ENCODE data around the gene LSM12.
"Not testable (repeated sequence)": the region's sequence is repeated elsewhere in the genome, so short reads cannot be mapped to it uniquely, and the experiment has no call there.

LSM12 gene

GRCh38 chr17:44004761-44005526 lies 61.5 kb downstream of the LSM12 start:
- DNase-seq, result no peak

GRCh38 chr17:44004077-44004760 lies 62.3 kb downstream of the LSM12 start, which contains the start of gene NAGS:
NAGS (plus strand) TSS chr17:44004622; CDS start chr17:44004664, 42 bp downstream.
- no peak for DNase-seq

GRCh38 chr17:44002141-44002848 lies 64.2 kb downstream of the LSM12 start:
- DNase-seq, result no peak

GRCh38 chr17:44001461-44001920 lies 65.0 kb downstream of the LSM12 start:
- no peak for DNase-seq

- no peak for DNase-seq
Observed at GRCh38 chr17:44000871-44001460, 65.5 kb downstream of the LSM12 start.

GRCh38 chr17:44000141-44000860 lies 66.2 kb downstream of the LSM12 start:
- DNase-seq, result no peak

GRCh38 chr17:43999024-43999423 lies 67.4 kb downstream of the LSM12 start:
- DNase-seq, result no peak

- no peak for DNase-seq
Observed at GRCh38 chr17:43998552-43998951, 67.9 kb downstream of the LSM12 start.

- DNase-seq, result not testable (repeated sequence)
Observed at GRCh38 chr17:43997180-43997579, 69.3 kb downstream of the LSM12 start.

GRCh38 chr17:43995150-43995471 lies 71.4 kb downstream of the LSM12 start:
- no peak for DNase-seq

GRCh38 chr17:43994272-43995149 lies 72.0 kb downstream of the LSM12 start:
- DNase-seq, result peak; percentile 52

- no peak for DNase-seq
Observed at GRCh38 chr17:43992641-43993040, 73.8 kb downstream of the LSM12 start.

- no peak for DNase-seq
Observed at GRCh38 chr17:43988301-43988700, 78.2 kb downstream of the LSM12 start.

- no peak for DNase-seq
Observed at GRCh38 chr17:43987131-43988021, 79.1 kb downstream of the LSM12 start.

- DNase-seq, result no peak
Observed at GRCh38 chr17:43986225-43986981, 80.1 kb downstream of the LSM12 start.

- DNase-seq, result no peak
Observed at GRCh38 chr17:43984521-43984920, 82.0 kb downstream of the LSM12 start.

Measured in CD4-positive, alpha-beta T cell treated with Interleukin-4 for 4 hours (primary cell).